VCaP (cell line): Measurements from ENCODE around the gene APOM.
A peak's percentile ranks its signal among the peaks of the same experiment; 100 is the strongest.

Source experiments
- H3K27ac ChIP-seq: fragments of 450-650 bp; 2 replicates; pipeline ENCODE4 v1.5.1; 2017
- CTCF ChIP-seq: fragments of 450-650 bp; conservative IDR thresholded peaks from 2 replicates; pipeline ENCODE4 v1.5.1; 2017; ENCODE audit warnings: mild to moderate bottlenecking, moderate library complexity

APOM gene

DNA sequence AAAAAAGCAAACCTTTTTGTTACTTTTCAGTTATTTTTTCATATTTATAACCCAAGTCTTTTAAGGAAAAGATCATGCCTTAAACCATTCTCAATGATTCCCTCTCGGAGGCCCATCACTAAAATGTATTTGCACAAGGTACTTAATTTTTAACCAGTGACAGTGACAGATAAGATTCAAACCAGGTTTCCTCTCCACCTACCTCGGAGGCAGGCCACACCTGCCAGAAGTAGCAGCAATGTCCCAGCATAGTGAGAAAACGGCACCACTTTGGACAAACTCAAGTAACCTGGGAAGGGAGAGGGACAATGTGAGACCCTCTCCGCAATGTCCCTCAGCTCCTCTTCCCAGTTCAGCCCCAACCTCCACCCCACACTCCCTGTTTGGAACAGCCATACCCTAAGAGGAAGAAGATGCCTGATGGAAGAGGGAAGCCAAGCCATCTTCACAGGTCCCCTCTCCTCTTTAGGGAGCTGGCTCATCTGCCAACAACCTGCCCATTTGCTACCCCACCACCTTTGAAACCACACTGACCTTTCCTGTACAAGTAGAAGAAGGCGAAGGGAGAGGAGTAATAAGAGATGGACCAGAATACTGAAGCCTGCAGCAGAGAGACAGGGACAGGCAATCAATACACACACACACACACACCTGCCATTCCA lies 45.2 kb downstream of the APOM start:
- H3K27ac ChIP-seq = no peak overlapping the region; the same call in 1 of the 2 replicates
- no peak for TF ChIP-seq CTCF

- peak overlapping the region; percentile 85 for H3K27ac ChIP-seq
- no peak for TF ChIP-seq CTCF
Observed at GRCh38 chr6:31701666-31702404, 46.1 kb downstream of the APOM start.

GRCh38 chr6:31702405-31702818 lies 46.7 kb downstream of the APOM start:
- peak overlapping the region; percentile 85 for H3K27ac ChIP-seq
- no peak for TF ChIP-seq CTCF

DNA sequence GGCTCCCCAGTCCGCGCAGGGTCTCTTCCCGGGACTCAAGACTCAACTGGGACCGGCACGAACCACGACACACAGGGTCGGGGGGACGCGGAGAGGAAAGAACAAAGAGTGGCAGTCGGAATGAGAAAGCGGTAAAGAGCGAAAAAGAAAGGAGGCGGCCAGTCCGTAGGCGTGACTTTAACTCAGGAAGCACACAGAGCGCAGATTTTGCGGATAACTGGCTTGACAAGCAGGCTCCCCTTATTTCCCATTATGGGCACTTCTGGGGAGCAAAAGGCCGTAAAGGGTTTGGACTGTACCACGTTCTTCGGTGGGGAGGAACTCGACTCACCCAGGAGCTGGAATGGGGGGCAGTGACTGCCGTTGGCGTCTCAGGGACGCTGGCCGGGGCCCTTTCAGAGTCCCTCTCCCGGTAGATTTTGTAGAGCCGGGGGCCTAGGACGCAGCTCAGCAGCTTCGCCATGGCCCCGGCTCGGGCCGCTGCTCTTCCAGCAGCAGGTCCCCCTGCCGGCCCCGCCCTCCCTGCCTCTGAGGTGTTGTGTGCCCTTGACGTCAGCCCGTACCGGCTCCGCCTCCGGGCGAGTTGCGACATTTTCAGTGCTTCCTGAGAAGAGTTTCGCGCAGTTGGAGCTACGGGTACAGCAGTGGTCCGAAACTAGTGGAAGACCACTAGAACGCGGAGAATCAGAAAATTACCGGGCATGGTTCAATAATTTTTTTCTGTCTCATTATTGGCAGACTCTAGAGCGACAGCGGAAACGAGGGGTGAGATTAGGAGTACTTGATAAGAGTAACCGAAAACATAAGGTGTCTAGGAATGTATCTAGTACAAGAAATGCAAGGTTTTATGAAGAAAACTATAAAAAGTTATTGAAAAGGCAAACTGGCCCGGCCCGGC lies 47.4 kb downstream of the APOM start, which contains the start of gene ABHD16A:
Gene ABHD16A, minus strand, starts transcription at position 506 of the 898 bp plus-strand sequence. Its CDS starts 43 bp downstream, at position 463.
- no peak for TF ChIP-seq CTCF

GRCh38 chr6:31705931-31706330 lies 50.2 kb downstream of the APOM start:
- TF ChIP-seq CTCF = no peak
- no peak overlapping the region for H3K27ac ChIP-seq

More for the DNA sequence above, 47.4 kb downstream of the APOM start, which contains the start of gene ABHD16A:
- peak within 1 kb of the TSS; percentile 85 for H3K27ac ChIP-seq

GRCh38 chr6:31706599-31706998 lies 50.9 kb downstream of the APOM start, which contains the start of gene LY6G6F:
Gene LY6G6F, plus strand, starts transcription at chr6:31706866. Its CDS starts 41 bp downstream, at chr6:31706907.
- TF ChIP-seq CTCF = no peak
- no peak within 1 kb of the TSS for H3K27ac ChIP-seq

GRCh38 chr6:31707701-31708100 lies 52.0 kb downstream of the APOM start:
- no peak overlapping the region for H3K27ac ChIP-seq
- no peak for TF ChIP-seq CTCF
